Choroid plexus epithelial cell (primary cell): ENCODE data around the gene TMEM108.

Experiments
- DNase-seq: peaks from one replicate; pipeline ENCODE4 v3.0.0-alpha.2; 2010; ENCODE audit warnings: low read depth
- H3K4me3 ChIP-seq: 2 replicates; pipeline ENCODE4 v1.5.1; 2011; ENCODE audit warnings: low read depth, mild to moderate bottlenecking, control low read depth, low read length, moderate library complexity
- TF ChIP-seq, protein P1 (sequence below): conservative IDR thresholded peaks from 2 replicates; pipeline ENCODE4 v1.5.1; 2011; ENCODE audit warnings: low read depth, mild to moderate bottlenecking, control low read depth, inconsistent platforms, low read length, moderate library complexity

Gene TMEM108

DNA sequence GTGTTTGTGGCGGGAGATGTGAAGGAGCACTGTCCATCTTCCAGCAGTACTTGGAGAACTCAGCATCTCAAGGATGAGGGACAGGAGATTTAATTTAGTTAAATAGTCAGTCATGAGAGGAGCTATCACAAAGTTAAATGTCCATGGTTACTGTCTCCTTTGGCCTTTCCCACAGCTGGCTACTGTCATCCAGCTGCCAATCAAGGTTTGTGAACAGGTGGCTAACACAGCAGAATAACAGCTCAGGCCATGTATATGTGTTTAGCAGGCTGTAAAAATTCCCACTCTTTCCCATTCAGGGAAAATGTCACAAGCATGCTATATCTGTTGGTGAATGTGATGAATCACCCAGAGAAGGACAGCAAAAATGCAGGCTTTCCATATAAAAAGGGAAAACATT is 120.5 kb downstream of the TMEM108 start:
- no peak overlapping the region for H3K4me3 ChIP-seq
- DNase-seq: no peak
- TF ChIP-seq, protein P1, sequence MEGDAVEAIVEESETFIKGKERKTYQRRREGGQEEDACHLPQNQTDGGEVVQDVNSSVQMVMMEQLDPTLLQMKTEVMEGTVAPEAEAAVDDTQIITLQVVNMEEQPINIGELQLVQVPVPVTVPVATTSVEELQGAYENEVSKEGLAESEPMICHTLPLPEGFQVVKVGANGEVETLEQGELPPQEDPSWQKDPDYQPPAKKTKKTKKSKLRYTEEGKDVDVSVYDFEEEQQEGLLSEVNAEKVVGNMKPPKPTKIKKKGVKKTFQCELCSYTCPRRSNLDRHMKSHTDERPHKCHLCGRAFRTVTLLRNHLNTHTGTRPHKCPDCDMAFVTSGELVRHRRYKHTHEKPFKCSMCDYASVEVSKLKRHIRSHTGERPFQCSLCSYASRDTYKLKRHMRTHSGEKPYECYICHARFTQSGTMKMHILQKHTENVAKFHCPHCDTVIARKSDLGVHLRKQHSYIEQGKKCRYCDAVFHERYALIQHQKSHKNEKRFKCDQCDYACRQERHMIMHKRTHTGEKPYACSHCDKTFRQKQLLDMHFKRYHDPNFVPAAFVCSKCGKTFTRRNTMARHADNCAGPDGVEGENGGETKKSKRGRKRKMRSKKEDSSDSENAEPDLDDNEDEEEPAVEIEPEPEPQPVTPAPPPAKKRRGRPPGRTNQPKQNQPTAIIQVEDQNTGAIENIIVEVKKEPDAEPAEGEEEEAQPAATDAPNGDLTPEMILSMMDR: no peak

DNA sequence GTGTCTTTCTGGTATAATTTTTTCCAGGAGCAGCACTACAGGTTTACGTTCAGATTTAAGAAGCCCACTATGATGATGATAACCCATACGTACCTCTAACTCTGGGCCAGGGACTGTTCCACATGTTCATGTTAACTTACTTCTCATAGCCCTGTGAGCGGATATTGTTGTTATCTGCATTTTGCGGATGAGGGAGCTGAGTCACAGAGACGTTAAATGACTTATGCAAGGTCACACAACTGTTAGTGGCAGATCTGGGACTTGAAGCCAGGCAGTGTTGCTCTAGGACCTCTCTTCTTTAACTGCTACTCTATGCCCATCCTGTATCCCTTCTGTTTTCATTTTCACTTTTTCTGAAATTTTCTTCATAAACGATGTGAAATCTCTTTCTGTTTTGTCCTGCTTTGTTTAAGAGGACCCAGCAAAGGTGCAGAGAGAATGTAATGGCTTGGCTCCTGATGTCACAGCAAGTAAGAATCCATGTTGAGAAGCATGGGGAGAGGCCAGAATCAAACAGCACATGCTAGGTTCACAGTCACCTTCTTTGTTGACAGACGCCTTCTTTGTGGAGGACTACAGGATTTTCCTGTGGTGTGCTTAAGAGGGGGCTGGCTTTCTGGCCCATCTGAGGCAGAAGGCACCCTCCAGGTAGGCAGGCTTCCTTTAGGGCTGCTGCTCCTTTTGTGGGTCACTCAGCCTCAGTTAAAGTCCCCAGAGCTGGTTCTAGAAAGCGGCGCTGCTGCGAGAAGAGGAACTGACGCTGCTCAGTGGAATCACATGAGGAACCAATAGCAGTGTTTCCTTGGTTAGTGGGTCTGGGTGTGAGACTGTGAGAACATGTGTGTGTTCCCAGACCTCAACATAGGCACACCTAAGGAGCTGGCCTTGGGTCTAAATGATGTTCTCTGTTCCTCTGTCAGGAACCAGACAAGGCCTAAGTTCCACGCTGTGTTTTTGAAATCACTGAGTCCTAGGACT is 121.6 kb downstream of the TMEM108 start:
- TF ChIP-seq, protein P1: no peak
- no peak for DNase-seq
- H3K4me3 ChIP-seq: no peak overlapping the region

DNA sequence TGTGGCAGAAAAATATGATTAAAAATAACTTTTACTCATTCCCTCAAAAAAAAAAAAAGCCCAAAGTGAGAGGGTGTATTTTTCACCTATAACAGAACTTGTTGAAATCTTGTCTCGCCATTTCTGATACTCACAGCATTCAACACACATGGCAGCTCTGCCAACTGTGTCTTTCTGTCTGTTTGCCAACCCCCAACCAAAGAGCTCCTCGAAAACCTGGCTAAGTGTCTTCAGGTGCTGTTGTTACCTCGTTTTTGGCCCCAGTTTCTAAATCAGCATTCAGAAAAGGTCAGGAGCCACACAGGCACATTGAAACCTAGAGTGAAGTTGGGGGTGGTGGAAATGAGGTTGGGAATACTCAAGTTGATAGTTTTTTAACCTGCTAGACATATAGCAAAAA is 123.5 kb downstream of the TMEM108 start:
- H3K4me3 ChIP-seq: no peak overlapping the region
- DNase-seq: no peak
- TF ChIP-seq, protein P1: no peak

DNA sequence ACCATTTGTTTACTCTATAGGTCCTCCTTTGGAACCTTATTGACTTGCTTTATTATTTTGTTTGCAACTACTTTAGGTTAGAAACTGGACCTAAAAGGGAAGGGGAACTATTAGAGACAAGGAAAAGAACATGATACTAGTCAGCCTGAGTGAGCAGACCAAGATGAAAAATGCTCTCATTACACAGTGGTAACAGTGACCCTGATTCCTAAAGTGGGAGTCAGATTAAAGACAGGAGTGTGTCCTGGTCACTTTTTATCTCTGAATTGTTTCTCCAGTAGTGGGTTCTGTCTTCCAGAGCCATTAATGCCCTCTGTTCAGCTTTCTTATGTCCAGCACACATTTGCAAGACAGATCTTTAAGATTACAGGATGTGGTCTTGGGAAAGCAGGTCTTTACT is 124.1 kb downstream of the TMEM108 start:
- TF ChIP-seq, protein P1: no peak
- no peak overlapping the region for H3K4me3 ChIP-seq
- no peak for DNase-seq

DNA sequence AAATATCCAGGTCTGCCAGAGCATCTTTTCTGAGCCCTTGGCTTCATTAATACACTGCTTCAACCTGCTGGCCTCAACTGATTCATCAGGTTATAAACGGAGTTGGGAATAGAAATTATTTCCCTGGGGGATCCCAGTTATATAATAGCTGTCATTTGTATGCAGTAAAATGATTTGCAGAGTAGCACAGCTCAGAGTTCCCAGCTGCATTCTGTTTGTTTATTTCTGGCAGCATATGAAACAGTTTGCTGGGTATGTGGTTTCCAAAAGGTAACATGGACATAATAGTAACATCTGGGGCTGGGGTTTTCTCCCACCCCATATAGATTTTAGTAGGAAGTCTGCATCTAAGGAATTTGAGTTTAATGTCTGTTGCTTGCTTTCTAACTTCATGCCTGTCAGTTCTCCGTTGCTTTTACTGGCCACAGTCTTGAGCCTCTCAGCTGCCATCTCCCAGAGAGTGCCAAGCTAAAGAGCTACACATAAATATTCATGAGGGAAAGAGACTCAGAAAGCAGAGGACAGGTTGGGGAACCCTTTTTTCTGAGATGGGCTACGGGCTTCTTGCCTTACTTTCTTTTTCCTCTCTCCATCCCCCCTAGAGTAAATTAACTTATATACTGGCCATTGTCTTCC is 124.6 kb downstream of the TMEM108 start:
- no peak for DNase-seq
- TF ChIP-seq, protein P1: no peak
- no peak overlapping the region for H3K4me3 ChIP-seq

DNA sequence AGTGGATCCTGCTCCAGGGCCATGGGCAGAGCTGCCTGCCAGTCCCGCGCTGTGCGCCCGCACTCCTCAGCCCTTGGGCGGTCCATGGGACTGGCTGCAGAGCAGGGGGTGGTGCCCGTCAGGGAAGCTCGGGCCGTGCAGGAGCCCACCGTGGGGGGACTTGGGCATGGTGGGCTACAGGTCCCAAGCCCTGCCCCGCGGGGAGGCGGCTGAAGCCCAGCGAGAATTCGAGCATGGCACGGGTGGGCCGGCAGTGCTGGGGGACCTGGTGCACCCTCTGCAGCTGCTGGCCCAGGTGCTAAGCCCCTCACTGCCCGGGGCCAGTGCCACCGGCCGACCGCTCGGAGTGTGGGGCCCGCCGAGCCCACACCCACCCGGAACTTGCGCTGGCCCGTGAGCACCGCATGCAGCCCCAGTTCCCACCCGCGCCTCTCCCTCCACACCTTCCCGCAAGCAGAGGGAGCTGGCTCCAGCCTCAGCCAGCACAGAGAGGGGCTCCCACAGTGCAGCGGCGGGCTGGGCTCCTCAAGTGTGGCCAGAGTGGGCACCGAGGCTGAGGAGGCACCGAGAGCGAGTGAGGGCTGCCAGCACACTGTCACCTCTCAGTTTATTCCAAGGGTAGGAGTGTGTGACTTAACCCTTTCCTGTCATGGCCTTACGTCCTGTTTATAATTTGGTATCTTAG is 129.3 kb downstream of the TMEM108 start:
- TF ChIP-seq, protein P1: no peak
- DNase-seq: no peak
- H3K4me3 ChIP-seq: no peak overlapping the region
